SU-DHL-6 (cell line): Measurements from ENCODE around the gene MSX1.

Experiments used
- EZH2phosphoT487 ChIP-seq: fragments of 200-600 bp; sonication (generic), shearing (Covaris generic); conservative IDR thresholded peaks from 2 replicates; pipeline ENCODE4 v1.6.1; 2018; ENCODE audit warnings: mild to moderate bottlenecking, antibody characterized with exemption, low read length, moderate library complexity, mixed read lengths
- TF ChIP-seq, protein P1 (sequence below): fragments of 200-600 bp; sonication (generic); IDR thresholded peaks from one replicate; pipeline ENCODE4 v1.5.1; 2017; ENCODE audit warnings: antibody characterized with exemption, mild to moderate bottlenecking, low read length, moderate library complexity; ENCODE audit not compliant: insufficient read depth, poor library complexity, severe bottlenecking

DNA sequence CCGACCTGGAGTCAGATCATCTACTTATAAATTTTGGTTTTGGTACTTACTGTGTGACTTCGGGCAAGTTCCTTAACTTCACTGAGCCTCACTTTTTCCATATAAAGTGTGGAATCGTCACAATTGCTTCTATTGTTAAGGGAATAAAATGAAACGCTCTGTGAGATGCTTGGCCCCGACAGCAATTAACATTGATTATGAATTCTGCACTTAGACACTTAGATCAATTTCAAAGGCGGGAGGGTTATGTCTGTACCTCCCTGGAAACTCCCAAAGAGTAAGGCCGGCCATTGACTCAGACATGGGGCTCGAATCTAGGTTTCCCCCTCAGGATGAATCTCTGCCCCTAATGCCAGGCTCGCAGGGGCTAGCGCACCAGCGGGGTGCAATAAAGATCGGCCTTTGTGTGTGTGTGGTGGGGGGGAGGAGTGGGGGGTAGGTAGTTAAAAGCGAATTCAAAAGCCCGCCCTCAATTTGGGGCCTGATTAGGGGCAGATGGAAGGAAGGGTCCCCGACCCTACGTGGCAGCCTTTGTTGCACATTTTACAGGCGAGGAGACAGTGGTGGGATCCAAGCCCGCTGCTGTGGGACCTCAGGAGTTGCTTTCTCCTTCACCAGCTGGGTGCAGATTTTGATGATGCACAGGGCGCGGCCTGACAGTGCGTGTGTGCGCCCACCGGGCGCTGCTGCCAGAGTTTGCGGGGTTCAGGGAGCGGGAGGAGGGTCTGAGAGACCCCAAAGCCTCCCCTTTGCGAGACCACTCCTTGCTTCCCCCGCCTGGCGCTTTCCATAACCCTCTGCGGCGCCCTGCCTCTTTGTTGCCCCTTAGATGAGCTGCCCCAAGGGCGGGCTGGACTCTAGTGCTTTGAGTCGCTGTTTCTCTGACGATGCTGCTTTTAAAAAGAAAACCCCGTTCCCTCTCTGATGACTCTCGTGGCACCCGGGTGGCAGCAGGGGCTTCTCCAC, 9.6 kb downstream of the MSX1 start:
- TF ChIP-seq, protein P1, sequence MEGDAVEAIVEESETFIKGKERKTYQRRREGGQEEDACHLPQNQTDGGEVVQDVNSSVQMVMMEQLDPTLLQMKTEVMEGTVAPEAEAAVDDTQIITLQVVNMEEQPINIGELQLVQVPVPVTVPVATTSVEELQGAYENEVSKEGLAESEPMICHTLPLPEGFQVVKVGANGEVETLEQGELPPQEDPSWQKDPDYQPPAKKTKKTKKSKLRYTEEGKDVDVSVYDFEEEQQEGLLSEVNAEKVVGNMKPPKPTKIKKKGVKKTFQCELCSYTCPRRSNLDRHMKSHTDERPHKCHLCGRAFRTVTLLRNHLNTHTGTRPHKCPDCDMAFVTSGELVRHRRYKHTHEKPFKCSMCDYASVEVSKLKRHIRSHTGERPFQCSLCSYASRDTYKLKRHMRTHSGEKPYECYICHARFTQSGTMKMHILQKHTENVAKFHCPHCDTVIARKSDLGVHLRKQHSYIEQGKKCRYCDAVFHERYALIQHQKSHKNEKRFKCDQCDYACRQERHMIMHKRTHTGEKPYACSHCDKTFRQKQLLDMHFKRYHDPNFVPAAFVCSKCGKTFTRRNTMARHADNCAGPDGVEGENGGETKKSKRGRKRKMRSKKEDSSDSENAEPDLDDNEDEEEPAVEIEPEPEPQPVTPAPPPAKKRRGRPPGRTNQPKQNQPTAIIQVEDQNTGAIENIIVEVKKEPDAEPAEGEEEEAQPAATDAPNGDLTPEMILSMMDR, result no peak
- TF ChIP-seq EZH2phosphoT487, result no peak
